Measurements from ENCODE around the gene ABHD16A.

Gene ABHD16A

DNA sequence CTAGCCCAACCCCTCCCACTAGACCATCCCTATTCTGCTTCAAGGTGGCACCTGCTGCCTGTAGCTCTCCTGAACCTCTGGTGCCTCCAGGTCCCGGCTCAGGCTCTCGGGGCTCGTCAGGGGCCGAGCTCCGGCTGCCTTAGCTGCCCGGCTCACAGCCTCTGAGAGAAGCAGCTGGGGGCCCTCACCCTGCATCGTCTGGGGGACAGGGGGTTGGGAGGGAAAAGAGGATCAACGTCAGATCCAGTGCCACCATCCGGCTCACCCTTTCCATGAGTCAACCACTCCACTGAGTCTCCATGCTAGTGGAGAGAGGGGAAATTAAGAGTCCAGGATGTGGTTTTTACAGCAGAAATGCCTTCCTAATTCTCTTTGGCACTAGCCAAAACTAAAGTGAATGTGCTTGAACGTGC lies 63.7 kb downstream of the ABHD16A start:
- no peak for DNase-seq (ENCODE audit: low spot score)

DNA sequence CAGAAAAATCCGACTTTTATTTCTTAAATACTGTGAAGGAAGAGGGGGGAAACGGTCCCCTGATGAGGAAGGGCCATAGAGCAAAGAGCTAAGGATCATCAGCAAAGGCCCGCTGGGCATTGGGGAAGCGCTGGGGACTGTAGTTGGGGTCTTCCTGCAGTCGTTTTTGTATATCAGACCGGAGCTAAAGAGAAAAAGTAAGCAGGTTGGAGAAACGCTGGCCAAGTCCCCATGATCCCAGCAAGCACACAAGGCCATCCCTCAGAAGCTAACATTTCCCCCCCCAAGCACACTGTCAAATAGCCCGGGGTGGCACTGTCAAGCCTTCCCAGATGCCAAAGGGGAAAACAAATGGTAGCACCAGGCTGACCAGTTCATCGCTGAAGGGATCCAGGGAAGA lies 64.1 kb downstream of the ABHD16A start:
- no peak for DNase-seq (ENCODE audit: low spot score)

Data from COLO829 (cell line).